Measurements from ENCODE around the gene PPIP5K2.

DNA sequence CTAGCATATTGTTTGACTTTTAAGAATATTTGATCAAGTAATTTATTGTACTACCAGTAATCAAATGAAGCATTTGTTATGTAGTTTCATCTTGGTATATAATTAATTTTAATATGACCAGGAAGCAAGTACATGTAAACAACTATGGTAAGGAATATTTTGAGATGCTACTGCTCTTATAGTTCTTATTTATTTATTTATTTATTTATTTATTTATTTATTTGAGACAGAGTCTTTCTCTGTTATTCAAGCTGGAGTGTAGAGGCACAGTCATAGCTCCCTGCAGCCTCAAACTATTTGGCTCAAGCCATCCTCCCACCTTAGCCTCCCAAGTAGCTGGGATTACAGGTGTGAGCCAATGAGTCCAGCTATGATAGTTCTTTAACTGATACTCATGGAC lies 8.1 kb downstream of the PPIP5K2 start:
- TF ChIP-seq, protein P1, sequence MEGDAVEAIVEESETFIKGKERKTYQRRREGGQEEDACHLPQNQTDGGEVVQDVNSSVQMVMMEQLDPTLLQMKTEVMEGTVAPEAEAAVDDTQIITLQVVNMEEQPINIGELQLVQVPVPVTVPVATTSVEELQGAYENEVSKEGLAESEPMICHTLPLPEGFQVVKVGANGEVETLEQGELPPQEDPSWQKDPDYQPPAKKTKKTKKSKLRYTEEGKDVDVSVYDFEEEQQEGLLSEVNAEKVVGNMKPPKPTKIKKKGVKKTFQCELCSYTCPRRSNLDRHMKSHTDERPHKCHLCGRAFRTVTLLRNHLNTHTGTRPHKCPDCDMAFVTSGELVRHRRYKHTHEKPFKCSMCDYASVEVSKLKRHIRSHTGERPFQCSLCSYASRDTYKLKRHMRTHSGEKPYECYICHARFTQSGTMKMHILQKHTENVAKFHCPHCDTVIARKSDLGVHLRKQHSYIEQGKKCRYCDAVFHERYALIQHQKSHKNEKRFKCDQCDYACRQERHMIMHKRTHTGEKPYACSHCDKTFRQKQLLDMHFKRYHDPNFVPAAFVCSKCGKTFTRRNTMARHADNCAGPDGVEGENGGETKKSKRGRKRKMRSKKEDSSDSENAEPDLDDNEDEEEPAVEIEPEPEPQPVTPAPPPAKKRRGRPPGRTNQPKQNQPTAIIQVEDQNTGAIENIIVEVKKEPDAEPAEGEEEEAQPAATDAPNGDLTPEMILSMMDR (IDR thresholded peaks at IDR 0.05; ENCODE audit: control extremely low read depth in 1 of 3, insufficient read depth in 1 of 3, low read depth in 1 of 3, low read length in 3 of 3), result no peak
- TF ChIP-seq POLR2A (IDR thresholded peaks at IDR 0.05; ENCODE audit: control extremely low read depth in 1 of 2, low read depth in 2 of 2, low read length in 2 of 2), result no peak

Measured in H1 (cell line).